Measurements from ENCODE around the gene PHLDA2. TPM values are rescaled to one million over a fixed set of nuclear protein-coding genes. Genes with fewer than 3 reads are reported as not detected.

Gene PHLDA2
- total RNA-seq, 1 experiment from 2014 or later: 195 TPM

- no peaks in the 10 kb centered on the region for H3K9me3 ChIP-seq (ENCODE audit: control insufficient read depth, insufficient read depth, low read depth, low read length)
- TF ChIP-seq, protein P1, sequence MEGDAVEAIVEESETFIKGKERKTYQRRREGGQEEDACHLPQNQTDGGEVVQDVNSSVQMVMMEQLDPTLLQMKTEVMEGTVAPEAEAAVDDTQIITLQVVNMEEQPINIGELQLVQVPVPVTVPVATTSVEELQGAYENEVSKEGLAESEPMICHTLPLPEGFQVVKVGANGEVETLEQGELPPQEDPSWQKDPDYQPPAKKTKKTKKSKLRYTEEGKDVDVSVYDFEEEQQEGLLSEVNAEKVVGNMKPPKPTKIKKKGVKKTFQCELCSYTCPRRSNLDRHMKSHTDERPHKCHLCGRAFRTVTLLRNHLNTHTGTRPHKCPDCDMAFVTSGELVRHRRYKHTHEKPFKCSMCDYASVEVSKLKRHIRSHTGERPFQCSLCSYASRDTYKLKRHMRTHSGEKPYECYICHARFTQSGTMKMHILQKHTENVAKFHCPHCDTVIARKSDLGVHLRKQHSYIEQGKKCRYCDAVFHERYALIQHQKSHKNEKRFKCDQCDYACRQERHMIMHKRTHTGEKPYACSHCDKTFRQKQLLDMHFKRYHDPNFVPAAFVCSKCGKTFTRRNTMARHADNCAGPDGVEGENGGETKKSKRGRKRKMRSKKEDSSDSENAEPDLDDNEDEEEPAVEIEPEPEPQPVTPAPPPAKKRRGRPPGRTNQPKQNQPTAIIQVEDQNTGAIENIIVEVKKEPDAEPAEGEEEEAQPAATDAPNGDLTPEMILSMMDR (IDR thresholded peaks at IDR 0.05): no peak
- TF ChIP-seq SIN3A (IDR thresholded peaks at IDR 0.05; ENCODE audit: borderline replicate concordance, insufficient read depth, low read depth, low read length): no peak
- TF ChIP-seq POLR2AphosphoS5 (IDR thresholded peaks at IDR 0.05; ENCODE audit: low read depth, low read length): no peak
- no peak for TF ChIP-seq TCF7L2 (IDR thresholded peaks at IDR 0.05; ENCODE audit: low read depth, low read length)
- TF ChIP-seq REST (IDR thresholded peaks at IDR 0.05; ENCODE audit: insufficient read depth in 1 of 2, low read depth in 2 of 2, low read length in 1 of 2): no peak
- ATAC-seq (no peak), DNase-seq (ENCODE audit: low read depth, low spot score) (no peak)
- POLR2A ChIA-PET: interaction anchor here (0.6 kb wide), 1 partner anchor 27 kb away, joined by 3 read pairs; no protein-coding TSS in a partner anchor
- in situ Hi-C loops (cut with HindIII; ENCODE audit: low pct_unique_long_range_greater_than_20kb, low sequenced_read_pairs): no loop called here
- BruUV-seq (replicated peaks): no TSS peak
- peaks cover 20% of the 10 kb centered on the region for H3K4me1 ChIP-seq (ENCODE audit: control insufficient read depth, insufficient read depth, low read length)
- no peak overlapping the region for H3K4me3 ChIP-seq (ENCODE audit: low read depth in 2 of 2, low read length in 2 of 2)
- H3K36me3 ChIP-seq (ENCODE audit: control insufficient read depth, insufficient read depth, low read length): no peaks in the 10 kb centered on the region
- intact Hi-C loops (cut with micrococcal nuclease; ENCODE audit: unreplicated experiment): no loop called here
- H3K27ac ChIP-seq (ENCODE audit: low read length): no peak overlapping the region
- CTCF ChIA-PET: interaction anchor here (1.4 to 8.1 kb wide), 2 partner anchors 40 to 358 kb away, joined by 7 to 132 read pairs; partner anchors contain the start of gene PHLDA2
- H3K27me3 ChIP-seq (ENCODE audit: control insufficient read depth, insufficient read depth, low read length): no peaks in the 10 kb centered on the region
Observed at GRCh38 chr11:2890466-2891294, 38.5 kb downstream of the PHLDA2 start.

DNA sequence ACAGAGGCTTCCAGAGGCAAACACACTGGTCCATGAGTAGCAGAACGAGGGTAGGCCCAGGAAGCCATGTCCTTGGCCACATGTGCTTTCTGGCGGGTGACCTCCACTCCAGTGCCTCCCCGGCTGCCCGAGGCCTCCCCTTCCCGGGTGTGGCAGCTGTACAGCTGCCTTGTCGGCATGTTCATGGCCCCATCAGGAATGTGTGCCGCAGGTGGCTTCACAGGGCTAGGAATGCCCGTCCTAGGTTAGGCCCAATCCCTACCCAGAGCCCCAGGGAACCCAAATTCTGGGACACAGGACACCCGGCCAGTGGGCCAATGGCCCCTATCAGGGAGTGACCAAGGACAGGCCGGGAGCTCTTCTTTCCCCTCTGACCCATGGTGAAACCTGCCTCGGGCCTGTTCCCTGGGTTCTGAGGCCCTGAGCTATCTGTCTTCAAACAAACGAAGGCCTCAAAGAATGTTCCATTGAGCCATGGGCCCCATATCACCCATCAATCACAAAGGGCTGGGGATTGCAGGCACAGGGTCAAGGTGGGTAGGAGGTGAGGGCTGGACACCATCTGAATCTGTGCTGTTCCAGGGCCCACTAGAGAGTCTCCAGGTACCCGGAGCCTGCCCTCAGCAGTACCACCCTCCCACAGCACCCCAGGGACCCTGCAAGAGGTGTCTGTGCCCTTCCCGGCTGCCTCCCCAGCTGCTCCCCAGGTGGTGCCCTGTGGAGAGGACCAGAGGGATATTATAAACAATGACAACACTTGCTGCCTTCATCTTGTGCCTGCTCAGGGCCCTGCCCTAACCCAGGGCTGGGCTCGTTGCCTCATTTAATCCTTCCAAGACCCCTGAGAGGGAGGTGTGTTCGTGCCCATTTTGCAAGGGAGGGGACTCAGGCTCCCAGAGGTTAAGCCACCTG is 39.6 kb downstream of the PHLDA2 start:
- no peaks in the 10 kb centered on the region for H3K27me3 ChIP-seq (ENCODE audit: control insufficient read depth, insufficient read depth, low read length)
- no TSS peak for BruUV-seq (replicated peaks)
- ATAC-seq (no peak), DNase-seq (ENCODE audit: low read depth, low spot score) (no peak)
- intact Hi-C loops (cut with micrococcal nuclease; ENCODE audit: unreplicated experiment): loop anchor here (5.0 to 10.0 kb wide), 2 partner anchors 195 to 462 kb away; partner anchors contain the start of gene KCNQ1OT1
- in situ Hi-C loops (cut with HindIII; ENCODE audit: low pct_unique_long_range_greater_than_20kb, low sequenced_read_pairs): no loop called here
- H3K27ac ChIP-seq (ENCODE audit: low read length): no peak overlapping the region
- H3K9me3 ChIP-seq (ENCODE audit: control insufficient read depth, insufficient read depth, low read depth, low read length): no peaks in the 10 kb centered on the region
- ChIA-PET CTCF (interaction anchor here (8.1 kb wide), 1 partner anchor 357 kb away, joined by 132 read pairs; no protein-coding TSS in a partner anchor), POLR2A (no interaction called here)
- H3K4me3 ChIP-seq (ENCODE audit: low read depth in 2 of 2, low read length in 2 of 2): no peak overlapping the region
- no peaks in the 10 kb centered on the region for H3K36me3 ChIP-seq (ENCODE audit: control insufficient read depth, insufficient read depth, low read length)
- no peak for TF ChIP-seq TCF7L2 (IDR thresholded peaks at IDR 0.05; ENCODE audit: low read depth, low read length)
- TF ChIP-seq POLR2AphosphoS5 (IDR thresholded peaks at IDR 0.05; ENCODE audit: low read depth, low read length): no peak
- TF ChIP-seq, protein P1 (IDR thresholded peaks at IDR 0.05): no peak
- TF ChIP-seq SIN3A (IDR thresholded peaks at IDR 0.05; ENCODE audit: borderline replicate concordance, insufficient read depth, low read depth, low read length): no peak
- no peak for TF ChIP-seq REST (IDR thresholded peaks at IDR 0.05; ENCODE audit: insufficient read depth in 1 of 2, low read depth in 2 of 2, low read length in 1 of 2)
- H3K4me1 ChIP-seq (ENCODE audit: control insufficient read depth, insufficient read depth, low read length): peaks cover 22% of the 10 kb centered on the region

Data from Panc1 (cell line).